HG02973 (cell line): Measurements from ENCODE around the gene POMT2.
A peak's percentile ranks its signal among the peaks of the same experiment; 100 is the strongest.
"Not testable (repeated sequence)": the region's sequence is repeated elsewhere in the genome, so short reads cannot be mapped to it uniquely, and the experiment has no call there.

Experiments used
- ATAC-seq: cut with Tn5 transposase; IDR thresholded peaks from one replicate; pipeline ENCODE4 v1.9.1; 2021; ENCODE audit warnings: moderate library complexity; ENCODE audit not compliant: unreplicated experiment

POMT2 gene

GRCh38 chr14:77320238-77320935 lies at the start of gene POMT2:
TSS of gene POMT2 (minus strand) at chr14:77320883. CDS start at chr14:77320681, 202 bp downstream.
- peak; percentile 65 for ATAC-seq

GRCh38 chr14:77369285-77369684 lies 48.6 kb upstream of the POMT2 start:
- no peak for ATAC-seq

- ATAC-seq = no peak
Measured at GRCh38 chr14:77364146-77364545, 43.5 kb upstream of the POMT2 start.

- no peak for ATAC-seq
Measured at GRCh38 chr14:77359626-77360025, 38.9 kb upstream of the POMT2 start.

GRCh38 chr14:77356899-77357298 lies 36.2 kb upstream of the POMT2 start:
- no peak for ATAC-seq

GRCh38 chr14:77355811-77356210 lies 35.1 kb upstream of the POMT2 start:
- no peak for ATAC-seq

GRCh38 chr14:77353469-77354141 lies 32.9 kb upstream of the POMT2 start:
- ATAC-seq = no peak

GRCh38 chr14:77347751-77348150 lies 27.1 kb upstream of the POMT2 start:
- ATAC-seq = no peak

- no peak for ATAC-seq
Measured at GRCh38 chr14:77346495-77346894, 25.8 kb upstream of the POMT2 start.

GRCh38 chr14:77344377-77344996 lies 23.8 kb upstream of the POMT2 start:
- ATAC-seq = no peak

GRCh38 chr14:77343662-77344061 lies 23.0 kb upstream of the POMT2 start:
- no peak for ATAC-seq

- ATAC-seq = no peak
Measured at GRCh38 chr14:77342726-77343397, 22.2 kb upstream of the POMT2 start.

GRCh38 chr14:77340389-77340788 lies 19.7 kb upstream of the POMT2 start:
- ATAC-seq = no peak

- ATAC-seq = no peak
Measured at GRCh38 chr14:77339407-77339806, 18.7 kb upstream of the POMT2 start.

- ATAC-seq = no peak
Measured at GRCh38 chr14:77338302-77338701, 17.6 kb upstream of the POMT2 start.

- no peak for ATAC-seq
Measured at GRCh38 chr14:77337880-77338279, 17.2 kb upstream of the POMT2 start.

GRCh38 chr14:77337255-77337654 lies 16.6 kb upstream of the POMT2 start:
- not testable (repeated sequence) for ATAC-seq

GRCh38 chr14:77335576-77335975 lies 14.9 kb upstream of the POMT2 start:
- ATAC-seq = no peak

- ATAC-seq = no peak
Measured at GRCh38 chr14:77329872-77330271, 9.2 kb upstream of the POMT2 start.

- ATAC-seq = no peak
Measured at GRCh38 chr14:77327111-77327510, 6.4 kb upstream of the POMT2 start.

GRCh38 chr14:77325746-77326094 lies 5.0 kb upstream of the POMT2 start:
- ATAC-seq = no peak
